HL-60 (cell line): ENCODE results near the gene FAM76B.

ENCODE experiments used
- DNase-seq, 2 experiments: peaks; one replicate each; pipeline ENCODE4 v3.0.0-alpha.2; 2010 to 2020; ENCODE audit warnings: low read depth in 1 of 2, low spot score in 1 of 2
- H3K27ac ChIP-seq: fragments of 250-450 bp; sonication (Bioruptor Pico); replicated peaks from 2 replicates; pipeline ENCODE4 v1.5.1; 2020; ENCODE audit warnings: mild to moderate bottlenecking, moderate library complexity
- H3K27me3 ChIP-seq: fragments of 250-450 bp; sonication (Bioruptor Pico); 2 replicates; pipeline ENCODE4 v1.5.1; 2021; ENCODE audit warnings: mild to moderate bottlenecking, moderate library complexity; ENCODE audit not compliant: insufficient read depth, poor library complexity, severe bottlenecking
- H3K4me3 ChIP-seq: replicated peaks from 2 replicates; pipeline ENCODE4 v1.5.1; 2011; ENCODE audit warnings: mild to moderate bottlenecking, control low read depth, low read length; ENCODE audit not compliant: insufficient read depth
- CTCF ChIP-seq: IDR thresholded peaks from one replicate; pipeline ENCODE4 v1.5.1; 2011; ENCODE audit warnings: low read length, control low read depth, inconsistent platforms; ENCODE audit not compliant: insufficient read depth
- GABPA ChIP-seq: IDR thresholded peaks from 2 replicates; pipeline ENCODE4 v1.6.1; 2012; ENCODE audit warnings: low read depth
- POLR2AphosphoS5 ChIP-seq: IDR thresholded peaks from 2 replicates; pipeline ENCODE4 v1.6.1; 2012; ENCODE audit warnings: low read depth
- REST ChIP-seq: IDR thresholded peaks from 2 replicates; pipeline ENCODE4 v1.6.1; 2012; ENCODE audit warnings: low read depth; ENCODE audit not compliant: insufficient replicate concordance
- SPI1 ChIP-seq: IDR thresholded peaks from 2 replicates; pipeline ENCODE4 v1.6.1; 2012; ENCODE audit warnings: low read depth, mild to moderate bottlenecking, borderline replicate concordance

Gene FAM76B

GRCh38 chr11:95800438-95800837 lies 10.9 kb upstream of the FAM76B start:
- H3K27ac ChIP-seq, result no peak overlapping the region
- H3K4me3 ChIP-seq, result no peak overlapping the region
- TF ChIP-seq GABPA, result no peak
- TF ChIP-seq REST, result no peak
- no peak for TF ChIP-seq POLR2AphosphoS5
- no peak for TF ChIP-seq CTCF
- TF ChIP-seq SPI1, result no peak
- H3K27me3 ChIP-seq, result no peaks in the 10 kb centered on the region
- DNase-seq, result no peak

GRCh38 chr11:95799546-95799945 lies 10.0 kb upstream of the FAM76B start:
- H3K4me3 ChIP-seq, result no peak overlapping the region
- no peak for DNase-seq
- H3K27me3 ChIP-seq, result no peaks in the 10 kb centered on the region
- no peak overlapping the region for H3K27ac ChIP-seq
- TF ChIP-seq GABPA (no peak), SPI1 (no peak), POLR2AphosphoS5 (no peak)

- H3K27me3 ChIP-seq, result no peaks in the 10 kb centered on the region
- TF ChIP-seq CTCF, result no peak
- no peak for TF ChIP-seq POLR2AphosphoS5
- TF ChIP-seq REST, result no peak
- TF ChIP-seq SPI1, result no peak
- no peak for TF ChIP-seq GABPA
- H3K4me3 ChIP-seq, result no peak overlapping the region
- DNase-seq, result no peak
- H3K27ac ChIP-seq, result no peak overlapping the region
Observed at GRCh38 chr11:95796501-95796900, 6.9 kb upstream of the FAM76B start.

GRCh38 chr11:95795627-95796295 lies 6.2 kb upstream of the FAM76B start:
- no peak for DNase-seq
- Histone ChIP-seq H3K27ac (no peak overlapping the region), H3K27me3 (no peaks in the 10 kb centered on the region), H3K4me3 (no peak overlapping the region)
- TF ChIP-seq SPI1 (no peak), POLR2AphosphoS5 (no peak), CTCF (no peak), GABPA (no peak), REST (no peak)
